HEK293 (cell line): ENCODE data around the gene GDPD5.

Source experiments
- CTCF ChIP-seq: fragments of 450-650 bp; formaldehyde crosslinking; IDR thresholded peaks from 2 replicates; pipeline ENCODE4 v1.5.1; 2016; ENCODE audit warnings: missing biosample characterization, missing genetic modification characterization
- ZNF274 ChIP-seq, 2 experiments: fragments of 200-500 bp in 1 of 2; fragments of 450-650 bp in 1 of 2; sonication (Bioruptor generic) in 1 of 2; formaldehyde crosslinking in 1 of 2; IDR thresholded peaks; 2 replicates each; pipeline versions ENCODE4 v1.5.1 to v1.6.1; 2014 to 2016; ENCODE audit warnings: borderline replicate concordance in 1 of 2, inconsistent platforms in 1 of 2, low read length in 1 of 2, missing biosample characterization in 1 of 2, missing genetic modification characterization in 1 of 2

DNA sequence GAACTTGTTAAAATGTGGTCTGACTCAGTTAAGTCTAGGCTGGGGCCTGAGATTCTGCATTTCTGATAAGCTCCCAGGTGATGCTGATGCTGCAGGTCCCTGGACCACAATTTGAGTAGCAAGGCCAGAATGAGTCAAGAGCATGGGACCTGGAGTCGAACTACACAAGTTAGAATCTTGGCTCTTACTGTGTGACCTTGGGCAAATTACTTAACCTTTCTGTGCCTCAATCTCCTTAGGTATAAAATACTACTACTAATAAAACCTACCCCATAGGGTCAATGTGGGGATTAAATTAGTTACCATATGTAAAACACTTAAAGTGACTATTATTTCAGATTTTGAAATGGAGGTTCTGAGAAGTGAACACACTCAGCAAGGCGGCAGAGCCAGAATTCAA lies 34.3 kb downstream of the GDPD5 start:
- no peak for TF ChIP-seq CTCF
- no peak for TF ChIP-seq ZNF274 (IDR thresholded peaks at IDR 0.05; ENCODE audit: low read length)
- TF ChIP-seq ZNF274 (tag by site-specific recombination; IDR thresholded peaks at IDR 0.05; ENCODE audit: borderline replicate concordance) = no peak
